Activated CD8-positive, alpha-beta T cell treated with anti-CD3 and anti-CD28 coated beads for 36 hours (primary cell): ENCODE measurements around the gene SLC27A2. TPM values are rescaled to one million over a fixed set of nuclear protein-coding genes. Genes with fewer than 3 reads are reported as not detected.

Experiments used
- ATAC-seq: fragments of 200-7000 bp; cut with Tn5 transposase; one replicate; pipeline ENCODE4 v1.10.0; 2021; ENCODE audit warnings: mild to moderate bottlenecking, moderate library complexity
- CTCF ChIA-PET: fragments of 350-600 bp; sonication (Branson Sonifier 250); formaldehyde crosslinking; loops from one replicate; lab custom pipeline; 2021; ENCODE audit warnings: antibody characterized with exemption; lab: Charles Lee
- POLR2A ChIA-PET: fragments of 350-600 bp; sonication (Branson Sonifier 250); formaldehyde crosslinking; loops from one replicate; lab custom pipeline; 2021; ENCODE audit warnings: antibody characterized with exemption; lab: Charles Lee
- DNase-seq: peaks from one replicate; pipeline ENCODE4 v3.0.0-alpha.2; 2020
- H3K27ac Mint-ChIP-seq: one replicate; pipeline ENCODE4 v1.8.0; 2021; ENCODE audit warnings: mild to moderate bottlenecking, mixed read lengths
- H3K27me3 Mint-ChIP-seq: one replicate; pipeline ENCODE4 v1.8.0; 2021; ENCODE audit warnings: mixed read lengths
- H3K36me3 Mint-ChIP-seq: one replicate; pipeline ENCODE4 v1.8.0; 2021; ENCODE audit warnings: low read depth, mixed read lengths
- H3K4me1 Mint-ChIP-seq: one replicate; pipeline ENCODE4 v1.8.0; 2021; ENCODE audit warnings: low read depth, mixed read lengths
- H3K4me3 Mint-ChIP-seq: one replicate; pipeline ENCODE4 v1.8.0; 2021; ENCODE audit warnings: mild to moderate bottlenecking, moderate library complexity, mixed read lengths
- H3K9me3 Mint-ChIP-seq: one replicate; pipeline ENCODE4 v1.8.0; 2021; ENCODE audit warnings: mixed read lengths
- intact Hi-C: fragments of 100-400 bp; cut with micrococcal nuclease; formaldehyde crosslinking; loops from one replicate; pipeline ENCODE4 v1.10.0; 2022
- total RNA-seq, 2 experiments: library from RNA; stranded (reverse); gene quantifications; one replicate each; pipeline ENCODE4 v1.2.3, GENCODE V29; 2021
- TF ChIP-seq, protein P1 (sequence below): fragments of 200-600 bp; IDR thresholded peaks from one replicate; pipeline ENCODE4 v1.8.0; 2022; ENCODE audit warnings: antibody characterized with exemption, mild to moderate bottlenecking

SLC27A2 gene
- total RNA-seq, 2 experiments from 2014 or later, result 9.8 to 9.9 TPM

GRCh38 chr15:50180582-50180981, 1.4 kb upstream of the SLC27A2 start:
- ChIA-PET POLR2A (interaction anchor here (1.1 to 1.3 kb wide), 3 partner anchors 43 to 175 kb away, joined by 3 to 4 read pairs (median 4); no protein-coding TSS in a partner anchor), CTCF (interaction anchor here (0.6 to 1.6 kb wide), 4 partner anchors 12 to 135 kb away, joined by 3 to 11 read pairs (median 4); no protein-coding TSS in a partner anchor)
- H3K4me3 Mint-ChIP-seq, result no peak overlapping the region
- H3K4me1 Mint-ChIP-seq, result peaks cover 16% of the 10 kb centered on the region
- H3K27me3 Mint-ChIP-seq, result peaks cover 22% of the 10 kb centered on the region
- intact Hi-C loops, result loop anchor here (5.0 kb wide), 2 partner anchors 82 to 137 kb away; no protein-coding TSS in a partner anchor
- no peak overlapping the region for H3K27ac Mint-ChIP-seq
- H3K36me3 Mint-ChIP-seq, result peaks cover 2% of the 10 kb centered on the region
- H3K9me3 Mint-ChIP-seq, result no peaks in the 10 kb centered on the region
- TF ChIP-seq, protein P1, sequence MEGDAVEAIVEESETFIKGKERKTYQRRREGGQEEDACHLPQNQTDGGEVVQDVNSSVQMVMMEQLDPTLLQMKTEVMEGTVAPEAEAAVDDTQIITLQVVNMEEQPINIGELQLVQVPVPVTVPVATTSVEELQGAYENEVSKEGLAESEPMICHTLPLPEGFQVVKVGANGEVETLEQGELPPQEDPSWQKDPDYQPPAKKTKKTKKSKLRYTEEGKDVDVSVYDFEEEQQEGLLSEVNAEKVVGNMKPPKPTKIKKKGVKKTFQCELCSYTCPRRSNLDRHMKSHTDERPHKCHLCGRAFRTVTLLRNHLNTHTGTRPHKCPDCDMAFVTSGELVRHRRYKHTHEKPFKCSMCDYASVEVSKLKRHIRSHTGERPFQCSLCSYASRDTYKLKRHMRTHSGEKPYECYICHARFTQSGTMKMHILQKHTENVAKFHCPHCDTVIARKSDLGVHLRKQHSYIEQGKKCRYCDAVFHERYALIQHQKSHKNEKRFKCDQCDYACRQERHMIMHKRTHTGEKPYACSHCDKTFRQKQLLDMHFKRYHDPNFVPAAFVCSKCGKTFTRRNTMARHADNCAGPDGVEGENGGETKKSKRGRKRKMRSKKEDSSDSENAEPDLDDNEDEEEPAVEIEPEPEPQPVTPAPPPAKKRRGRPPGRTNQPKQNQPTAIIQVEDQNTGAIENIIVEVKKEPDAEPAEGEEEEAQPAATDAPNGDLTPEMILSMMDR, result no peak
- no peak for ATAC-seq
- no peak for DNase-seq

- DNase-seq, result no peak
- peaks cover 16% of the 10 kb centered on the region for H3K4me1 Mint-ChIP-seq
- peaks cover 2% of the 10 kb centered on the region for H3K36me3 Mint-ChIP-seq
- POLR2A ChIA-PET, result interaction anchor here (1.0 to 1.8 kb wide), 7 partner anchors 11 to 174 kb away, joined by 3 to 5 read pairs (median 4); no protein-coding TSS in a partner anchor
- TF ChIP-seq, protein P1, result no peak
- intact Hi-C loops, result loop anchor here (5.0 kb wide), 2 partner anchors 81 to 136 kb away; no protein-coding TSS in a partner anchor
- no peaks in the 10 kb centered on the region for H3K9me3 Mint-ChIP-seq
- ATAC-seq, result no peak
- CTCF ChIA-PET, result interaction anchor here (0.8 to 2.1 kb wide), 6 partner anchors 11 to 134 kb away, joined by 3 to 11 read pairs (median 4); no protein-coding TSS in a partner anchor
- no peak overlapping the region for H3K27ac Mint-ChIP-seq
- H3K4me3 Mint-ChIP-seq, result peak overlapping the region; percentile 93
- peaks cover 22% of the 10 kb centered on the region for H3K27me3 Mint-ChIP-seq
Measured at GRCh38 chr15:50181201-50181968, 611 bp upstream of the SLC27A2 start.

- intact Hi-C loops, result loop anchor here (5.0 kb wide), 2 partner anchors 80 to 135 kb away; no protein-coding TSS in a partner anchor
- TF ChIP-seq, protein P1, result peak; percentile 0
- peak; percentile 69 for ATAC-seq
Measured at GRCh38 chr15:50182219-50183013, 420 bp downstream of the SLC27A2 start.

DNA sequence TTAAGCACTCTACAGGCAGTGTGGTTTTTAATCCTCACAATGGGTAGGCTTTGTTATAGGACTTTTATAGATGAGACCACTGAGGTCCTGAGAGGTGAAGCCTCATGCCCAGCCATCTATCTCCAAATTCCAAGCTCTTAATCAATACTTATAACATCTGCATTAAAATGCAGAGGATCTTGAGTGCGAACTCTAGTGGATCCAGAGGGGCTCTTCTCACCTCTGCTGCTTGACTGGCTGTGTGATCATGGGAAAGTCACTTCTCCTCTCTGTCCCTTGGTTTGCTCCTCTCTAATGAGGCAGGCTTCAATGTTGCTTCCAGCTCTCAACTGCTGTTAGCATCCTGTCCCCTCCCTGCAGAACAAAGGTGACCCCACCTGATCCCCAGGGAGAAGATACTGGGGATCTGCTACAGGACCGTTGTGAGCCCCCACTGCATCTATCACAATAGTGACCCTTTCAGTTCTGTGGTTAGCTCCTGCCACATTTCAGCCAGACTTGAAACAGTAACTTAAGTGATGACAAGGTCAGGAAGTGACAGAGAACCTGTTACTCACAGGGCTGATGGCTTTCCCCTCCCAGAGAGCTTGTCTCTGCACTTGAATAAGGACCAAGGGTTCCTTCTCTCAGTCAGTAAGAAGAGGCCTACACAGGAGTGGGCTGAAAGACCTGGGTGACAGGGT, 1.3 kb downstream of the SLC27A2 start:
- peaks cover 17% of the 10 kb centered on the region for H3K27me3 Mint-ChIP-seq
- ChIA-PET CTCF (interaction anchor here (0.9 to 3.3 kb wide), 11 partner anchors 15 to 136 kb away, joined by 3 to 27 read pairs (median 4); partner anchors contain the start of gene ATP8B4), POLR2A (interaction anchor here (0.7 to 1.8 kb wide), 7 partner anchors 32 to 194 kb away, joined by 3 to 11 read pairs (median 3); partner anchors contain the start of gene GABPB1)
- TF ChIP-seq, protein P1, result no peak
- H3K4me3 Mint-ChIP-seq, result peak overlapping the region; percentile 93
- H3K36me3 Mint-ChIP-seq, result peaks cover 6% of the 10 kb centered on the region
- intact Hi-C loops, result loop anchor here (5.0 kb wide), 2 partner anchors 79 to 134 kb away; no protein-coding TSS in a partner anchor
- peaks cover 9% of the 10 kb centered on the region for H3K4me1 Mint-ChIP-seq
- DNase-seq (peak; percentile 59), ATAC-seq (peak; percentile 71)
- H3K27ac Mint-ChIP-seq, result peak overlapping the region; percentile 86
- H3K9me3 Mint-ChIP-seq, result no peaks in the 10 kb centered on the region

More at GRCh38 chr15:50182219-50183013, 420 bp downstream of the SLC27A2 start:
- H3K4me3 Mint-ChIP-seq, result peak overlapping the region; percentile 93
- peaks cover 9% of the 10 kb centered on the region for H3K4me1 Mint-ChIP-seq
- CTCF ChIA-PET, result interaction anchor here (0.9 to 3.3 kb wide), 10 partner anchors 15 to 137 kb away, joined by 3 to 27 read pairs (median 4); partner anchors contain the start of gene ATP8B4
- peaks cover 6% of the 10 kb centered on the region for H3K36me3 Mint-ChIP-seq
- H3K9me3 Mint-ChIP-seq, result no peaks in the 10 kb centered on the region
- H3K27me3 Mint-ChIP-seq, result peaks cover 20% of the 10 kb centered on the region
- POLR2A ChIA-PET, result interaction anchor here (0.7 to 1.8 kb wide), 7 partner anchors 9 to 195 kb away, joined by 3 to 11 read pairs (median 3); no protein-coding TSS in a partner anchor
- DNase-seq, result peak; percentile 63
- peak overlapping the region; percentile 86 for H3K27ac Mint-ChIP-seq
